Adipose tissue (tissue), 3 donors: Measurements from ENCODE around the gene RXRA. TPM values are rescaled to one million over a fixed set of nuclear protein-coding genes. Genes with fewer than 3 reads are reported as not detected.

Experiments used
- H3K27ac ChIP-seq: one replicate; pipeline ENCODE4 v1.5.1; 2013; ENCODE audit warnings: low read depth, low read length
- WGBS, 3 donors: extraction: QIAGEN DNeasy Blood & Tissue Kit; methylation state at CpG; one replicate each; pipeline ENCODE4 v1.1.7; 2013; 5-methylcytosine and 5-hydroxymethylcytosine counted together
- polyA plus RNA-seq, 3 donors: library from polyadenylated mRNA; stranded (reverse); fragments of 200-250 nt; gene quantifications; one replicate each; pipeline ENCODE4 v1.2.3, GENCODE V29; 2013
- donor health status: healthy with polysubstance abuse.
- donor health status: Bipolar disorder and iron deficiency.
- donor health status: healthy.

The RXRA gene
- polyA plus RNA-seq, 3 donors, result 30.9 to 114 (median 69.4) TPM

GRCh38 chr9:134410835-134411217 lies 84.6 kb downstream of the RXRA start:
- no peak overlapping the region for H3K27ac ChIP-seq
- WGBS, 3 donors, result 92 to 94% (median 93%) methylated on average over 10 to 12 of the region's 12 CpGs

- 41 to 70% (median 48%) methylated on average over 25 of the region's 25 CpGs for WGBS, 3 donors
- no peak overlapping the region for H3K27ac ChIP-seq
Observed at GRCh38 chr9:134411440-134412297, 85.4 kb downstream of the RXRA start.

GRCh38 chr9:134412298-134412711 lies 86.0 kb downstream of the RXRA start:
- H3K27ac ChIP-seq, result no peak overlapping the region
- WGBS, 3 donors, result 68 to 71% (median 70%) methylated on average over 14 to 16 of the region's 16 CpGs

- no peak overlapping the region for H3K27ac ChIP-seq
Observed at GRCh38 chr9:134413112-134413715, 87.0 kb downstream of the RXRA start.

GRCh38 chr9:134413890-134414623 lies 87.8 kb downstream of the RXRA start:
- 82 to 86% (median 82%) methylated on average over 28 to 29 of the region's 29 CpGs for WGBS, 3 donors
- no peak overlapping the region for H3K27ac ChIP-seq

More at GRCh38 chr9:134413112-134413715, 87.0 kb downstream of the RXRA start:
- WGBS, 3 donors, result 87% methylated on average over 12 to 13 of the region's 13 CpGs

GRCh38 chr9:134414900-134415425 lies 88.7 kb downstream of the RXRA start:
- no peak overlapping the region for H3K27ac ChIP-seq
- 76 to 80% (median 77%) methylated on average over 16 to 17 of the region's 17 CpGs for WGBS, 3 donors

GRCh38 chr9:134416385-134417015 lies 90.2 kb downstream of the RXRA start:
- 83 to 93% (median 89%) methylated on average over 17 to 19 of the region's 19 CpGs for WGBS, 3 donors
- H3K27ac ChIP-seq, result no peak overlapping the region

GRCh38 chr9:134418354-134418753 lies 92.1 kb downstream of the RXRA start:
- 64 to 83% (median 81%) methylated on average over 8 of the region's 8 CpGs for WGBS, 3 donors

GRCh38 chr9:134419000-134419683 lies 92.9 kb downstream of the RXRA start:
- no peak overlapping the region for H3K27ac ChIP-seq
- 81 to 84% (median 83%) methylated on average over 23 of the region's 23 CpGs for WGBS, 3 donors

More at GRCh38 chr9:134418354-134418753, 92.1 kb downstream of the RXRA start:
- H3K27ac ChIP-seq, result no peak overlapping the region

GRCh38 chr9:134419684-134420076 lies 93.4 kb downstream of the RXRA start:
- WGBS, 3 donors, result 81 to 88% (median 85%) methylated on average over 10 of the region's 10 CpGs
- no peak overlapping the region for H3K27ac ChIP-seq

- WGBS, 3 donors, result 89 to 92% (median 91%) methylated on average over 18 of the region's 18 CpGs
Observed at GRCh38 chr9:134420281-134420845, 94.1 kb downstream of the RXRA start.

GRCh38 chr9:134420974-134421432 lies 94.7 kb downstream of the RXRA start:
- H3K27ac ChIP-seq, result no peak overlapping the region
- 77 to 95% (median 94%) methylated on average over 10 of the region's 10 CpGs for WGBS, 3 donors

More at GRCh38 chr9:134420281-134420845, 94.1 kb downstream of the RXRA start:
- no peak overlapping the region for H3K27ac ChIP-seq

GRCh38 chr9:134421888-134422287 lies 95.6 kb downstream of the RXRA start:
- H3K27ac ChIP-seq, result no peak overlapping the region
- 78 to 81% (median 80%) methylated on average over 11 of the region's 11 CpGs for WGBS, 3 donors

- WGBS, 3 donors, result 56 to 66% (median 65%) methylated on average over 28 to 32 of the region's 32 CpGs
- no peak overlapping the region for H3K27ac ChIP-seq
Observed at GRCh38 chr9:134422301-134423090, 96.2 kb downstream of the RXRA start.

- H3K27ac ChIP-seq, result no peak overlapping the region
- WGBS, 3 donors, result 83 to 96% (median 87%) methylated on average over 15 of the region's 15 CpGs
Observed at GRCh38 chr9:134423166-134423565, 96.9 kb downstream of the RXRA start.

GRCh38 chr9:134423749-134424148 lies 97.5 kb downstream of the RXRA start:
- WGBS, 3 donors, result 93 to 95% (median 93%) methylated on average over 14 to 15 of the region's 15 CpGs
- no peak overlapping the region for H3K27ac ChIP-seq

GRCh38 chr9:134424818-134425217 lies 98.6 kb downstream of the RXRA start:
- WGBS, 3 donors, result 56 to 88% (median 83%) methylated on average over 9 of the region's 9 CpGs
- no peak overlapping the region for H3K27ac ChIP-seq
